SIG-M5 (cell line): Measurements from ENCODE around the gene ATP6AP1.
"Not testable (repeated sequence)": the region's sequence is repeated elsewhere in the genome, so short reads cannot be mapped to it uniquely, and the experiment has no call there.

Source experiments
- DNase-seq: peaks from one replicate; lab custom pipeline; 2025; lab: John Stamatoyannopoulos, UW

Gene ATP6AP1

DNA sequence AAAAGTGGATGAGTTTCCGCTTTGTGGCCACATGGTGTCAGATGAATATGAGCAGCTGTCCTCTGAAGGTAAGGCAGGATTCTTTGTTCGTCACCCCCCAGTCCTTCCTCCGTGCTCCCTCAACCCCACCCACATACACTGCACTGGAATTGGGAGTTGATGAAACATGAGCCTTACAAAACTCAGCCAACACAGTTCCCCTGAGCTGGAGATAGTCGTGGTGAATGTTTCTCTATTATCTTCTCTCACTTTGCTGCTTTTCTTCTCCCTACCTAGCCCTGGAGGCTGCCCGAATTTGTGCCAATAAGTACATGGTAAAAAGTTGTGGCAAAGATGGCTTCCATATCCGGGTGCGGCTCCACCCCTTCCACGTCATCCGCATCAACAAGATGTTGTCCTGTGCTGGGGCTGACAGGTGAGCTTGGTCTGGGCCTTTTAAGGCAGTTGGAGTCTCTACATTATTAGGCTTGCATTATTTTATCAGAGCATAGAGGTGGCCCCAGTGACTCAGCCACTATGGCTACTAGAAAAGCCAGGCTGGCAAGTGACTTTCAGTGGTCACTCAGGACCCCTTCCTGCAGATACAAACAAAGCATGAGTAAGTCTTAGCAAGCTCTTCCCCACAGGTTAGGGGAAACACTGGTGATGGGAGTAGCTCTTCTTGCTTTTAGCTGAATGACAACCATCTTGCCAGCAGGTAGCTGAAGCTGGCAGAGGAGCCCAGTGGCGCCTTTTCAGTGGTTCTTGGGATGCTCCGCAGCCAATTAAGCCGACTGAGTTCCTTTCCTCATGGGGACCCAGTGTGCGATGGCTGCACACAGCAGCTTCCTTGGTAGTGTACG is 28.7 kb upstream of the ATP6AP1 start:
- no peak for DNase-seq

DNA sequence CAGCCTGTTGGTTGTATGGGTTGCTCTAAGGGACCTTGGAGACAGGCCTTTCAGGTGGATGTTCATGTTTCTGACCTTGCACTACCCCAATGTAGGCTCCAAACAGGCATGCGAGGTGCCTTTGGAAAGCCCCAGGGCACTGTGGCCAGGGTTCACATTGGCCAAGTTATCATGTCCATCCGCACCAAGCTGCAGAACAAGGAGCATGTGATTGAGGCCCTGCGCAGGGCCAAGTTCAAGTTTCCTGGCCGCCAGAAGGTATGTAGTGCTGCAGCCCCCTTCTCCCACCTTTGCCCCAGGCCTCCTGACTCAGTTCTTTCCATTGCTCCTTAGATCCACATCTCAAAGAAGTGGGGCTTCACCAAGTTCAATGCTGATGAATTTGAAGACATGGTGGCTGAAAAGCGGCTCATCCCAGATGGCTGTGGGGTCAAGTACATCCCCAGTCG is 28.1 kb upstream of the ATP6AP1 start:
- not testable (repeated sequence) for DNase-seq

DNA sequence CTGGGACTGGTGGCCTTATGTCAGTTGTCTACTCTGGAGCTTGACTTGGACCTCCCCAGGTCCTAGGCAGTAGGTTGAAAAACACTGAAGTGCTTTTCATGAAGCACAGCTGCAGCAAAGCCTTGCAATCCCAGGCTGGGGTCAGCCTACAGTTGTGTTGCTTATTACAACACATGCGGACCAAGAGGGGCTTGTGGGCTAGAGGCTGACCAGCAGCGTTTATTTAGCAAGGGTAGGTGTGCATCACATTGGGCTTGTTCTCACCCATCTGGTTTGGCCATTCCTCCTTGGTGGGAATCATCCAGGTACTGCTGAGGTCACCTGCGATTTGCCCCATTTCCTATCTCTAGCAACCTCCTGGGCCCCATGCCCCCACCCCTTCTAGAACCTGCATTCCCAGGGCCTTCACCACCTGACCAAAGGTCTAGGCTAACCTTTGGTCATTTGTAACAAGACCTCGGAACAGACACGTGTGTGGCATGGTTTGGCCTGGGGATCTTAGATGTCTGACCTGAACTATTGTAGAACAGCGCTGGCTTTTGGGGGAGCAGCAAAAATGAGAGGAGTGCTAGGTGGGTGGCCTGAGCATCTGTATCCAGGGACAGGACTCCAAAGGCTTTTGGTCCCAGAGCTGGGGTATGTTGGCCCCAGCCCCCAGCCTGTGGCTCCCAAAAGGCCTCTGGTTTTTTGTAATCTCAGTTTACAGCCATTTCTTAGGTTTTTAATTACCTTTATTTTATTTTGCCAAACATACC is 27.3 kb upstream of the ATP6AP1 start:
- DNase-seq: no peak

DNA sequence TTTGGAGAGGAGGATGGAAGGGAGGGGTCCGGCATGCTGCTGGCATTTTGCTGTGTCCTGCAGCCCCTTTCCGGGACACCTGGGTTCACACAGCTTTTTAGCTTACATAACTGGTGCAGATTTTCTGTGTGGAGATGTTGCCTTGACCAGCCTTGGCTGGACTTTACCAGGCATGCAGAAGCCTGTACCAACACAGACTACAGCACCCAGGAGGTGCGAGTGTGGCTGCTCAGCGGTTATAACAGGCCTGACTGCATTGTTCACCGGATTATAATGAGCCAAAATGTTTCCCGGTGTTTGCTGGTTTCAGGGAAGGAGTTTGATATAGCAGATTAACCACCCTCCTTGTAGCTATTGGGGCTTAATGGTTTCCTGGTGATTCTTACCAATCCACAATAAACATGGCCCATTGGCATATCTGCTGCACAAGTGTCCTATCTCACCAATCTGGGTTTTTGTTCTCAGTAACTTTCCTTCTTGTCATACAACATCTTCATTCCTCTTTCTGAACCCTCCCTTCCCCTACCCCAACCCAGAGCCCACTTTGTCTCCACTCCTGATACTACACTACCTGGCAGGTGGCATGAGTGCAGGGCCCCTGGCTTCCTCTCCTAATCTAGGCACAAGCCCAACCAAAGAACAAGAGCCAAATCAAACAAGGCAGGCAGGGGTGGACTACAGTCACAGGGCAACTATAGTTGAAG is 26.4 kb upstream of the ATP6AP1 start:
- no peak for DNase-seq

DNA sequence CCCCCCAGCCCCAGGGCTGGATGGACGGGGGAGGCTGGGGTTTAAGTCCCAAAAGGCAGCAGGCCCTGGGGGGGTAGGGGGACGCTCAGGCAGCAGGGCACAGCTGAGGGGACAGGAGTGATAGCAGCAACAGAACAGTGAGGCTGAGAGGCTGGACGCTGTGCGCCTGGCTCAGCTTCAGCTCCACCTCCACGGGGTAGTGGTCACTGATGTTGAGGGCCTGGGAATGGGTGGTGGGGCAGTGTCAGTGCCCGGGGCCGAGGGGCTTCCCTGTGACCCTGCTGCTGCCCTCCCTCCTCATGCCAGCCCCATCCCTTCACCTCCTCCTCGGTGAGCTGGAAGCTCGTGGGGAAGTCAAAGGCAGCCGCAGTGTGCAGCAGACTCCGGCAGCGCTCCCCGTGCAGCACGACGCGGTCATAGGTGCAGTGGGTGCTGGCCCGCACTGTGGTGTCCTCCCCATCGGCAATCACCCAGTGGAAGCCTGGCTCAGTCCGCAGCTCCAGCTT is 25.8 kb upstream of the ATP6AP1 start:
- no peak for DNase-seq

DNA sequence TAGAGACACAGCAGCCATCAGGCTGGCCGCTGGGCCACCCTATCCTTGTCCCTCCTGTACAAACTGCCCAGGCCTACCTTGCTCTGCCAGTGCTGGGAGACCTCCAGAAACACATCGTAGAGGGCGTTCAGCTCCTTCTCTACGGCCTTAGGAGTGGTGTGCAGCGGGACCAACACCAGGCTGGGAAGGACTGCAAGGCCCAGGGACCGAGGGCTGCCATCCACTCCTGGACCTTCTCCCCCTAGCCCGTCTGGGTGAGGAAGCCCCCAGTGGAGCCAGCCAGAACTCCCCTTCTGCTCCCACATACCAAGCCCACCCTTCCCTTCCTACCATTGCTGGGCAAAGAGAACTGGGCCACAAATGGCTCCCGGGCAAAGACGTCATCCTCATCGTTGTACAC is 25.3 kb upstream of the ATP6AP1 start:
- no peak for DNase-seq

DNA sequence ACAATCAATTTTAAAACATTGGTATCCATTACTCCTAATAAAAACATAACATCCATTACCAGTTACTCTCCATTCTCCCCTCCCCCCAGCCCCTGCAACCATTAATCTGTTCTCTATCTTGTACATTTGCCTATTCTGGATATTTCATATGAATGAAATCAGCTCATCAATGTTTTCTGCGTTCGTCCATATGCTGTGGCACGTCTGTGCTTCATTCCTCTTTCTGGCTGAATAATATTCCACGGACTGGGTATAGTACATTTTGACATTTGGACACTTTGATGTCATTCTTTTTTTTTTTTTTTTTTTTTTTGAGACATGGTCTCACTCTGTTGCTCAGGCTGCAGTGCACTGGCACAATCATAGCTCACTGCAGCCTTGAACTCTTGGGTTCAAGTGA is 24.6 kb upstream of the ATP6AP1 start:
- no peak for DNase-seq

DNA sequence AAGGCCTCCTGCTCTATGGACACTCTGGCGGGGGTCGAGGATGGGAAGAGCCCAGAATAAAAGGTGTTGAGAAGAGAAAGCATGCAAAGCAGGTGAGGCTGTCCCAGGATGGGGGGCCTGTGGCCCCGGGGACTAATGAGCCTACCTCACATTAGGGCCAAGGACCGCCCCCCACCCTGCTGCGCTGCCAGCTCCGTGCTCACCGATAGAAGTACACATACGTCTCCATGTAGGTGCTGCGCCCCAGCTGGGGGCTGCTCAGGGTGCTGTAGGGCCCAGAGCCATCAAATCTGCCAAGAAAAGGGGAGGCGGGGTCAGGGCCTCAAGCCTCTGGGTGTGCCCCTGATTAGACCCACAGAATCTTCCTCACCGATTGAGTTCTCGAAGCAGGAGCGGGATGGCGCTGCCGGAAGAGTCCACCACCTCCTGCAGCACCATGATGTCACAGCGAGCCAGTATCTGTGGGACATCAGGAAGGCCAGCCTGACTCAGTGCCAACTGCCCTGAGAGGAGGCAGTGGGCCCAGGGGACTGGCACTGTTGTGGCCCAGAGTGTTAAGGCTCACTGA is 23.8 kb upstream of the ATP6AP1 start:
- no peak for DNase-seq

DNA sequence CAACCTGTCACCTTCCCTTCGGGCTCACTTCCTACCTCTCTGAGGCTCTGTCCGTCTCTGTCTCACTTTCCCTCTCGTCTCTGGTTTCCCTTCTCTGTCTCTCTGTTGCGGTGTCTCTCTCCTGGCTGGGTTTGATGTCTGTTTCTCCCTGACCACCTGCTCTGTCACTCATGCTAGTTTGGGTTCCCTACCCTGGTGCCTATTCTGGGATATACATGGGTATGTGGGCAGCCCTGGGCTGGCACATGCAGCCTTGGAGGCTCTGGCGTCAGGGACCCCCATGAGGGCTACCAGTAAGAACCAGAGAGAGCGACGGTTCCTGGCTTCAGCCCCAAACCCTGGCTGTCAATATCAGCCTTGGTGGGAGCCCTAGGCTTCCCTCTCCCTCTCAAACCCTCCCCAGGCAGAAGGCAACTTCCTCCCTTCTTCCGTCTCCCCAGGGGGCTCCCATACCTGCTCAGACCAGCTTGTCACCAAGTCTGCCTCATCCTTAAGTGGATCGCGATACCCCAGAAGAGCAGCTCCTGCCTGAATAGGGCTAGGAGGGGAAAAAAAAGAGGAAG is 19.7 kb upstream of the ATP6AP1 start:
- DNase-seq: no peak

DNA sequence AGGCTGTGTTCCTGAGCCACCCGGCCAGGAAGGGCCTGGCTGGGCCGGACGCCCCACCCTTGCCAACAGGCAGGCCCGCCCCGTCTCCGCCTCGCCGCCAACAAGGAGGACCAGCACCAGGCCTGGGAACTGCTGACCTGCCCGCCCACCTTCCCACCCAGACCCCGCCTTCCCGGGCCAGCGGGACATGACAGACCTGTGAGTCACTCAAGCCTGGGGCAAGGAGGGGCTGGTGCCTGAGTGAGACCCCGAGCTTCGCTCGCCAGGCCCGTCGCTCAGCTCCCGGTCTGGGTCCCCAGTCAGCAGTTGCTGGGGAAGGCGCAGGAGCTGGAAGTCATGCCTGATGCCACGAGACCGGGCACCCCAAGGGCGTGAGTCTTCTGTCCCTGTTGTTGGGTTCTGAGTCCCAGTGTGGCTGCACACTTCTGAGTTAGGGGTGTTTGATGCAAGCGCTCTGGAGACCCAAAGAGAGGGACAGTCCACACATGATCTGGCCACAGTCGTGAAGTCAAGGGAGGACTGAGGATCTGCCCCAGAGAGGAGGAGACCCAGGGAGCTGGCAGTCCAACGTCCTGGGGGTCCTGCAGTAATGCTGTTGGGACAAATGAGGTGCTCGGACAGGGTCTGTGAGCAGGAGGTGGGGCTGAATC is 19.1 kb upstream of the ATP6AP1 start, which contains the start of gene DNASE1L1:
Gene DNASE1L1, minus strand, starts transcription at position 33 of the 650 bp plus-strand sequence. CDS start 3,686 bp downstream, outside the sequence.
- no peak for DNase-seq

DNA sequence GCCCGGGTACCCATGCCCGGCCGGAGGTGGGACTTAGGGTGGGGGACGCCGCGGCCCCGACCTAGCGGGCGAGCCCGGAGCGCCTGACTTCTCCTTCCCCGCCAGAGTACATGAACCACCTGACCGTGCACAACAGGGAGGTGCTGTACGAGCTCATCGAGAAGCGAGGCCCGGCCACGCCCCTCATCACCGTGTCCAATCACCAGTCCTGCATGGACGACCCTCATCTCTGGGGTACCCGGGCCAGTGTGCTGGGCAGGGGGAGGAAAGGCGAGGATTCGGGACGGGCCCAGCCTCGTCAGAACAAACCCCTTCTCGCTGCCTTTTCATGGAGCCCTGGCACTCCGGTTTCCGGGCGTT is 16.5 kb upstream of the ATP6AP1 start:
- DNase-seq: no peak

DNA sequence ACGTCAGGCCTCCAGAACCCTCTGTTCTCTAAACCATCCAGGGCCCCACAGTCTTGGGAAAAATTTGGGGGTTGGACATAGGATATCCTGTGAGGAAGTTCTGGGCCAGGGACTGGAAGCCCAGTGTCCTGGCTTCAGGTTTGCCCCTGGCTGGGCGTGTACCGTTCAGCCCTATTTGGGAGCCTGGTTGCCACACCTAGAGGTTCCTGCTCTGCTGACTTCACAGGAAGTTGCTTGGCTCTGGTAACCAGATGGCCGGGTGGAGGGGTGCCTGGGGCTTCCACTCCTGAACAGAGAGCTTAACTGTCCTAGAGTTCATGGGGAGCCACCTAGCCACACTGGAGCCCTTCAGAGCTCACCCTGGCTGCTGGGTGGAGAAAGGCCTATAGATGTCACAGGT is 16.0 kb upstream of the ATP6AP1 start:
- DNase-seq: no peak

DNA sequence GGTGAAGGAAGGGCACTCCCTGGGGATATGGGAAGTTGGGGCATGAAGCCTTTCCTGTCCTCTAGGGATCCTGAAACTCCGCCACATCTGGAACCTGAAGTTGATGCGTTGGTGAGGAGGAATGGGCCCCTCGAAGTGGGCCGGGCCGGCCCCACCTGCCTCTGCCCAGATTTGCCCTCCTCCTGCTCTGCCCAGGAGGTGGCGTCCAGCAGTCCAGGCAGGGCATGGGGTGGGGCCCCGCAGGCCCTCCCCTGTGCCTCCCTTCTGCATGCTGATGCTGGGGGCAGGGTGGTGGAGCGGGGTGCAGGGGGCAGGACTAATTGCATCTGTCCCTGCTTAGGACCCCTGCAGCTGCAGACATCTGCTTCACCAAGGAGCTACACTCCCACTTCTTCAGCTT is 15.3 kb upstream of the ATP6AP1 start:
- no peak for DNase-seq

DNA sequence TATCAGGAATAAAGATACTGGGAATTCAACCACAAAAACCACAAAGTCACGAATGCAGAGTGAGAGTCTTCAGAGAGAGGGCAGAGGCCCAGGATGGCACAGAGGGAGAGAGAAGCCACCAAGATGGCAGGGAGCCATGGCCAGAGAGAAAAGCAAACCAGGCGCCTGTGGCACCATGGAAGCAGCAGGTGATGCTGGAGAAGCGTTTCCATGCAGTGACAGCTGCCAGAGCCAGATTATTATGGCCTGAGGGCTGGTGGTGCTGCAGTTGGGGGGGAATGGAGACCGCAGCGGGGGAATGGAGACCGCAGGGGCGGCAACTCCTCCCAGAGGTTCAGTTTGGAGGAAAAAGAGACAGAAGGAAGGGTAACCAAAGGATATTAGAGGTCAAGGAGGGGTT is 11.3 kb upstream of the ATP6AP1 start:
- no peak for DNase-seq

DNA sequence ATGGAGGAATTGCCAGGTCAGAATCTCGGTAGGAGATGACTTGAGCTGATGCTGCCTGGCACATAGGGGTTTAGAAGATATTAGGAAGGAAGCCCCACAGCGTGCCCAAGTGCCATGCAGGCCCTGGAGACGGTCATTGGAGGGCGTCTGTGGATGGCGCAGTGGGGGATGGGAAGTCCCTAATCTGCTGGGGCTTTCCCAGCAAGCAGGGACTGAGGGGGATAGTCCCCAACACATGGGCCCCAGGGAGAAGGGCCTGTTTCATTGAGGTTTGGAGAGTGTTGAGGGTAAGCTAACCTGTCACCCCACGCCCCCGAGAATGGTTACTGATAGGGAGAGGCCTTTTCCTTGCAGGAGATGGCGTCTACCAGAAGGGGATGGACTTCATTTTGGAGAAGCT is 9.3 kb upstream of the ATP6AP1 start:
- DNase-seq: no peak

DNA sequence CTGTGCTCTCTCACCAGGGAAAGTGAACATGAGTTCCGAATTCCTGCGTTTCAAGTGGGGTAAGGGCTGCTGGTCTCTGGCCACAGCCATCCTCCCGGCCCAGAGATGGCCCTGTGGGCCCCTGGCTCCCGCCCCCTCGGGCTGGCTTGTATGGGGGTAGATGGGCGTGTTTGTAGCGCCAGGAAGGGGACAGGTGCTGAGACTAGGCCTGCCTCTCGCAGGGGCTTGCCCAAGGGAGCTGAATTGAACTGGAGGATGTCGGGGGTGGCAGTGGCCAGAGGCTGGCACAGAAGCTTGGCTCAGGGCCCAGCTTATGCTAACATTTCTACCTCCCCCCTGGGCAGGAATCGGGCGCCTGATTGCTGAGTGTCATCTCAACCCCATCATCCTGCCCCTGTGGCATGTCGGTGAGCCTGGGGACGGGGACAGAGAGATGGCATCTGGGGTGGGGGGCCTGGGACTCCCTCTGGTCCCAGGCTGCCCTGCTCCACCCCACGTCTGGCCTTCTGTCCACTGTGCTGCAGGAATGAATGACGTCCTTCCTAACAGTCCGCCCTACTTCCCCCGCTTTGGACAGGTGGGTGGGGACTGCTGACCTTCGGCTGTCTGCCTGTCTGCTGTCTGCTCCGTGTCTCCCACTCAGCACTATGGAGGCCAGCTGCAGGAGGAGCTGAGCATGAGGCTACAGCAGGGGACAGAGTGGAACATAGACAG is 8.6 kb upstream of the ATP6AP1 start:
- DNase-seq: no peak

DNA sequence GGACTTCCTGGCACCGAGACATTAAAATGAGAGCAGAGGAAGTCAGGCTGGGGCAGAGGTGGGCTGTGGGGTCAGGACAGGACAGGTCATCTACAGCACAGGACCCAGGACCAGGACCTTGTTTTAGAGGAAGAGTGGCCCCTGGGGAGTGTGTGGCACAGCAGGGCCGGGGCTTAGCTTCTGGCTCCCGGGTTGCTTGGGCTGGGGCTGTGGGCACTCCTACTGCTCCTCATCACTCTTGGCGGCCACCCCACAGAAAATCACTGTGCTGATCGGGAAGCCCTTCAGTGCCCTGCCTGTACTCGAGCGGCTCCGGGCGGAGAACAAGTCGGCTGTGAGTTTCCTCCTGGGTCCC is 8.1 kb upstream of the ATP6AP1 start:
- DNase-seq: no peak

DNA sequence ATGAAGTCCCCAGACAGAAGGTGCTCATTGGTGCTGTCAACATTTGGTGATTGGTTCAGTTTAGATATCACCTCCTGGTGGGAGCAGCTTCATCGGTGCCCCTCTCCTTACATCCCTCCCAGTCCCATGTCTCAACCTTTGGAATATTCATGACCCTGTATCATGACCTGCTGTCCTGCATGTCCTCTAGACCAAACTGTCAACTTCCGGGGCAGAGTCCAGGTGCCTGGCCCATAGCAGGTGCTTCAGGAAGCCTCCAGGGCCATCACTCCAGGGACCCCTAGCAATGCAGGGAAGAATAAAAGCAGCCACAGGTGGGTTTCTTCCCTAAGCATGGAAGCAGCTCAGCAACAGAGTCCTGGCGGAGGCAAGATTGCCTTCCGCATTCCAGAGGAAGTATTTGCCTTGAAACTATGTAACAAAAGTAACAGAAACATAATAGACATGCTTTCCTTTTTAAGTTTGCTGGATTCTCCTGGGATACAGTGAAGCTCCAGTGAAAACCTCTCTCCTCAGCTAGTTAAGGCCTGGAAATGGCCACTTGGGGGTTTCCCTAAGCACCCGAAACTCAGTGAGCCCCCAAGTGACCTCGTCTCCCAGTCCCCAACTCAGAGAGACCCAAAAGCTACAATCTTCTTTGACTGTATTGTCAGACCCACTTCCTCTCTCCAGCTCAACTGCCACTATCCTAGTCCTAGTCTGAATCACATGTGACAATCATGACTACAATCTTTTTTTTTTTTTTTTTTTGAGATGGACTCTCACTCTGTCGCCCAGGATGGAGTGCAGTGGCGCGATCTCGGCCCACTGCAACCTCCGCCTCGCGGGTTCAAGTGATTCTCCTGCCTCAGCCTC is 1.3 kb upstream of the ATP6AP1 start:
- DNase-seq: peak; percentile 1

DNA sequence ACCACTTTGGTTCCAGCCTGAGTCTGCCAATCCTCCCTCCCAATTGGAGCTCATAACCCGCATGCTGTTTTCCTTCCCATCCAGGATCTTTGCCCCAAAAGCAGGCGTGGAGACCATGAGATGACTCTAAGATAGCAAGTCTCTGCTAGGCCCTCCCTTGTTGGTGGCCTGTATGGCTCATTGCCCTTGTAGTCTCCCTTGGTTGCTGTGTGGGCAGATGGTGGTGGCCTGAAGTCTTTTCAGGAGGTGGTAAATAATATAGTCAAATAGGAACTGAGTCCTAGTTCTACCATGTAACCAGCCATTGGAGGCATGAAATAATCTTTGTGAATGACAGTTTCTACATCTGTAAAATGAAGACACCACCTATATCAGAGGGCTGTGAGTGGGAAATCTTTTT is 1.2 kb downstream of the ATP6AP1 start:
- no peak for DNase-seq

DNA sequence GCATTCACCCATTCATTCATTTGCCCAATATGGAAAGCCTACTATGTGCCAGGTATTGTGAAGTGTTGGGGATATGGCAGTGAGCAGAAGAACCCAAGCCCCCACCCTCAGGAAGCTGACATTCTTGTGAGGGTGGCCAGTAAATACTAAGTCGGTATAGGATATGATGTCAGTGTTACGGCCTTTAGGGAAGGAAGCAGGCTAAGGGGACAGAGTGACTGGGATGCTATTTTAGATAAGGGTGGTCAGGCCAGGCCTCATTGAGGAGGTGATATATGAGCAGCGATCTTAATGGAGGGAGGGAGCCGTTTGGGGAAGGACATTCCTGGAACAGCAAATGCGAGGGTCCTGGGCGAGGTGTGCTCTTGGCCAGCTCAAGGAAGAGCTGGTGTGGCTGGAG is 2.0 kb downstream of the ATP6AP1 start:
- no peak for DNase-seq
